Measurements from ENCODE around the gene FBXL20.
A peak's percentile ranks its signal among the peaks of the same experiment; 100 is the strongest.
"Not testable (repeated sequence)": the region's sequence is repeated elsewhere in the genome, so short reads cannot be mapped to it uniquely, and the experiment has no call there.

Gene FBXL20

GRCh38 chr17:39401412-39402243 lies at the start of gene FBXL20:
Gene FBXL20, minus strand, starts transcription at chr17:39401626. Its CDS starts 224 bp downstream, at chr17:39401402.
- DNase-seq (ENCODE audit: low spot score), result peak; percentile 85

- DNase-seq (ENCODE audit: low spot score), result peak; percentile 98
Observed at GRCh38 chr17:39450847-39451581, 49.6 kb upstream of the FBXL20 start, which contains the start of gene MED1. Gene MED1, minus strand, starts transcription at chr17:39451263. Its CDS starts 201 bp downstream, at chr17:39451062.

GRCh38 chr17:39450051-39450450 lies 48.6 kb upstream of the FBXL20 start:
- DNase-seq (ENCODE audit: low spot score), result no peak

- DNase-seq (ENCODE audit: low spot score), result no peak
Observed at GRCh38 chr17:39447561-39447960, 46.1 kb upstream of the FBXL20 start.

- DNase-seq (ENCODE audit: low spot score), result no peak
Observed at GRCh38 chr17:39443326-39443725, 41.9 kb upstream of the FBXL20 start.

GRCh38 chr17:39439868-39440267 lies 38.4 kb upstream of the FBXL20 start:
- not testable (repeated sequence) for DNase-seq (ENCODE audit: low spot score)

- no peak for DNase-seq (ENCODE audit: low spot score)
Observed at GRCh38 chr17:39429600-39429999, 28.2 kb upstream of the FBXL20 start.

GRCh38 chr17:39416141-39416540 lies 14.7 kb upstream of the FBXL20 start:
- DNase-seq (ENCODE audit: low spot score), result no peak

GRCh38 chr17:39410279-39410678 lies 8.9 kb upstream of the FBXL20 start:
- DNase-seq (ENCODE audit: low spot score), result no peak

GRCh38 chr17:39408360-39408759 lies 6.9 kb upstream of the FBXL20 start:
- no peak for DNase-seq (ENCODE audit: low spot score)

GRCh38 chr17:39406951-39407350 lies 5.5 kb upstream of the FBXL20 start:
- DNase-seq (ENCODE audit: low spot score), result no peak

- no peak for DNase-seq (ENCODE audit: low spot score)
Observed at GRCh38 chr17:39405436-39405835, 4.0 kb upstream of the FBXL20 start.

- no peak for DNase-seq (ENCODE audit: low spot score)
Observed at GRCh38 chr17:39404542-39405378, 3.3 kb upstream of the FBXL20 start.

- DNase-seq (ENCODE audit: low spot score), result no peak
Observed at GRCh38 chr17:39402890-39403605, 1.6 kb upstream of the FBXL20 start.

GRCh38 chr17:39402244-39402889 lies 941 bp upstream of the FBXL20 start:
- DNase-seq (ENCODE audit: low spot score), result peak; percentile 94

GRCh38 chr17:39400547-39401411 lies 647 bp downstream of the FBXL20 start:
- DNase-seq (ENCODE audit: low spot score), result peak; percentile 25

- DNase-seq (ENCODE audit: low spot score), result no peak
Observed at GRCh38 chr17:39399791-39400190, 1.6 kb downstream of the FBXL20 start.

- DNase-seq (ENCODE audit: low spot score), result no peak
Observed at GRCh38 chr17:39393736-39394135, 7.7 kb downstream of the FBXL20 start.

- no peak for DNase-seq (ENCODE audit: low spot score)
Observed at GRCh38 chr17:39391448-39391847, 10.0 kb downstream of the FBXL20 start.

GRCh38 chr17:39385040-39385439 lies 16.4 kb downstream of the FBXL20 start:
- no peak for DNase-seq (ENCODE audit: low spot score)
